Fibroblast of skin of left quadriceps (primary cell): ENCODE measurements around the gene EYA2.

ENCODE experiments used
- DNase-seq, 2 experiments: peaks; one replicate each; pipeline ENCODE4 v3.0.0-alpha.2; 2013; ENCODE audit warnings: low read depth in 2 of 2

The EYA2 gene

GRCh38 chr20:47036091-47036870, 141.6 kb downstream of the EYA2 start:
- no peak for DNase-seq

DNA sequence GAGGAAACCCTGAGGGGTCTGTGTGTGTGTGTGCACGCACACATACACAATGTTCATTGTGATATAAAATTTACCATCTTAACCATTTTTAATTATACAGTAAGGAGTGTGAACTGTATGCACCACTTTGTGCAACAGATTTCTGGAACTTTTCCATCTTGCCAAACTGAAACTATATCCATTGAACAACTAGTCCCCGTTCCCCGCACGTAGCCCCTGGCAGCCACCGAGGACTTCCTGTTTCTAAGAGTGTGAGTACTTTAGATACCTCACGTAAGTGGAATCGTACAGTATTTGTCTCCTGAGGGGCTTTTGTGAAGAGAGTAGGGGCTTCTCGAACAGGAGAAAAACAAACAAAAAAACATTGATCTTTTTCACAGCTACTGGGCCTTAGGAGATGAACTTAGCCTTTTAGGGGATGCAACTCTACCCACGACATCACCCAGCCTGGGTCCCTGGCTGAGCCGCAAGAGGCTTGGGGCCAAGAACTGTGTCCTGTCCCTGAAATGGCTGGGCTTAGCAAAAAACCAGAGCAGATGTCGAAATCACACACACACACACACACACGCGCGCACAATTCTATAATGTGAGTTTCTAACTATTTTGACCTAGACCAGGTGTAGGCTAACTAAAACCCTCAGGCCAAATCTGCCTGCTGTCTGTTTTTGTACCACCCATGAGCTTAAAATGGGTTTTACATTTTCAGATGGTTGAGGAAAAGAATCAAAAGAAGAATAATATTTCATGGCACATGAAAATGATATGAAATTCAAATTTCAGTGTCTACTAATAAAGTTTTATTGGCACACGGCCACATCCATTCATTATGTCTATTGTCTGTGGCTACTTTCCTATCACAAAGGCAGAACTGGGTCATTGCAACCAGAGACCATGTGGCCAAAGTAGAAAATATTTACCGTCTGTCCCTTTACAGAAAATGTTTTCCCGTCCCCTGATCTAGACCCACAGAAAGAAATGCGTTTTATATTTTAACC, 144.2 kb downstream of the EYA2 start:
- no peak for DNase-seq

DNA sequence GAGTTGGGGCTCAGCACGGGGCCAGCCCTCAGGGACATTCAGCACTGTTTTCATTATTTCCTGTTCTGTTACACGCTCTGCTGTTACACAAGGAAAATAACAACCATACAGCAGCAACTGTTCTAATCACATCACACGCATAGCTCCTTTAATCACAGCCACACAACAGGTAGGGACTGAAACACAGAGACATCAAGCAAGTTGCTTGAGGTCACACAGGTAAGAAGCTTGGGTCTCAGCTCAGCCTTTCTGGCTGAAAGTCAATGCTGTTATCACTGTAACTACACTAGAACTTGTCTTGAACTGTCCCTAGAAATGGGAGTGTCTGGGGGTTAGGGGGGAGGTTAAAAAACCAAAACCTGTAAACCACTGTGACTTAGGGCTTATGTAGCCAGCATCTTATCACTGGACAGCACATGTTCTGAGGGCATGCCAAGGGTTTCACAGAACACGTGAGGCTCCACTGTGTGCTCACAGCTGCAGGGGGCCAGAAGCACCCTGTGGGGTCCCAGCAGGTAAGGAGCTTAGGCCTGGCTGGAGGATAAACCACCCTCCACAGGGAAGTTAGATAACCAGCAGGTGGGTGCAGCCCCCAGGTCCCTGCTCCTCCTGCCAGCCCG, 146.0 kb downstream of the EYA2 start:
- no peak for DNase-seq

- no peak for DNase-seq
These were observed 146.8 kb downstream of the EYA2 start for GRCh38 chr20:47041396-47041899.

DNA sequence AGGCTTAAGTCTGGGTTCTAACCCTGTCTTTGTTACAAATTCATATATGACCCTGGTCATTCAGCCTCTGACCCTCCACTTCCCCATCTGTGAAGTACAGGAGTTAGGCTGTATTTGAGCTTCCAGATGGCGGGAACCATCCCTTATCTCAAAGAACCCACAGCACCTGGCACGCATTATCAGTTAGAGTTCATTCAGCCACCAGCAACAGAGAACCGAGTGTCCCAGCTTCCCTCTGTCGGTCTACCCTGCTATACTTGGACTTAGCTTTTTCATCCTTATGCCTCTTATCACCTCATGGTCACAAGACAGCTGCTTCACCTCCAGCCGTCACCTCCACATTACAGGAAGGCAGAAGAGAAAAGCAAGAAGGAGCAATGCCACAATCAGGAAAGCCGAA, 147.8 kb downstream of the EYA2 start:
- no peak for DNase-seq

GRCh38 chr20:47043086-47043485, 148.4 kb downstream of the EYA2 start:
- no peak for DNase-seq

- no peak for DNase-seq
These were observed 150.3 kb downstream of the EYA2 start for GRCh38 chr20:47044938-47045337.

GRCh38 chr20:47048054-47048453, 153.4 kb downstream of the EYA2 start:
- no peak for DNase-seq

DNA sequence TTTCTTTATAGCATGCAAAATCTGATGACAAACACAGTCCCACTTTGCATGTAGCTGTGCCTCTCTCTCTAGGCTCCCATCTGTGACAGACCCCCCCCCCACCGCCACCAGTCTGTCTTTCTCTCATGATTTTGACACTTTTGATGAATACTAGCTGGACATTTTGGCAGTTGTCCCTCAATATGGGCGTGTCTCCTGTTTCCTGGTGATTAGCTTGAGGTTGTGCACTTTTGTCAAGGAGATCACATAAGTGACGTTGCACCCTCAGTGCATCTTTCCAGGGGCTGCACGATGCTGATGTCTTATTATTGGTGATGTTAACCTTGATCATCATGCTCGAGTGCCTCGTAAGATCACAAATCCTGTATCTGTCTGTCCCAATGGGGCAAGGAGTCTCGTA, 155.1 kb downstream of the EYA2 start:
- DNase-seq = no peak

DNA sequence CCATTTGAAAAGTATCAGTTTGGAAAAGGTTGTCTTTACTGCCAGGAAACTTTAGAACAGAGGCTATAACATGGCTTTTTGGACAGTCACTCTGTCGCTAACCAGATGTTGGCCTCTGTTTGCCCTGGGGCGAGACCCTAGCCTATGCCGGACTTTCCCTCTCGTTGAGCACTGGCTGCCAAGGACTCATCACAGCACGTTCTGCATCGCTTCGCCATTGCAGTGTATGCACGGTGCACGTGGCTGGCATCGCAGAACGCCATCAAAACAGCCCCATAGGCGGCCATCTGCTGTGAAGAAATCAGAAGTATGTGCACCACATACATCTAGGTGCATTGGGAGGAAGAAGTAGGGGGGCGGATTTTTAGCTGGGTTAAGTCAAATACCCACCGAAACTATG, 156.4 kb downstream of the EYA2 start:
- no peak for DNase-seq

GRCh38 chr20:47051936-47052526, 157.4 kb downstream of the EYA2 start:
- no peak for DNase-seq

- no peak for DNase-seq
These were observed 159.9 kb downstream of the EYA2 start for GRCh38 chr20:47054506-47054905.

- DNase-seq = no peak
These were observed 160.3 kb downstream of the EYA2 start for GRCh38 chr20:47054945-47055344.

DNA sequence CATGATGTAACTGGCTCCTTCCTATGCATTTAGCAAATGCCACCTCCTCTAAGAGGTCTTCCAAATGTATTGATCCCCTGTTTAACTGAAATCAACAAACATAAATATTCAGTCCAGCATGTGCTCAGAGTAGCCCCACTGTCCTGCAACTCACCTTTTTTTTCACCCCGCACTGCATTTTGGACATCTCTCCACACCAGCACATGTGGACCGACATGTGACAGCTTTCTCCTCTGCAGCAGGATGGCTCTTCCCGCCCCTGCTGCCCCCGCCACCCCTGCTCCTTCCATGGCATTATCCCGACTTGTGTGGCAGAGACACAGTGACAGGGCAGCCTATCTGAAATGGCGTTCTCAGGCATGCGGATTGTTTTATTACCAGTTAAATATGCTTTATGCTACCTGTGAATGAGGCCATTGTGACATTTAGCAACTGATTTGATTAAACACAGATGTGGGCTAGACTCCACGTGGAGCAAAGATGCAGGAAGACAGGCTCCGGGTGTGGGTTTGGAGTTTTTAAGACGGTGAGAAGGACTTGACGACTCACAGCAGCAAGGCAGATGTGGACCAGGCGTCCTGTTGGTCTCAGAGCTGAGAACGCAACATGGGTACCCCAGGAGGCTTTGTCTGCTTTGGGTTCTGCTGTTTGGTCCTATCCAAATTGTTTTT, 161.2 kb downstream of the EYA2 start:
- peak; percentile 36 to 40 for DNase-seq

- DNase-seq = no peak
These were observed 163.0 kb downstream of the EYA2 start for GRCh38 chr20:47057661-47058060.

DNA sequence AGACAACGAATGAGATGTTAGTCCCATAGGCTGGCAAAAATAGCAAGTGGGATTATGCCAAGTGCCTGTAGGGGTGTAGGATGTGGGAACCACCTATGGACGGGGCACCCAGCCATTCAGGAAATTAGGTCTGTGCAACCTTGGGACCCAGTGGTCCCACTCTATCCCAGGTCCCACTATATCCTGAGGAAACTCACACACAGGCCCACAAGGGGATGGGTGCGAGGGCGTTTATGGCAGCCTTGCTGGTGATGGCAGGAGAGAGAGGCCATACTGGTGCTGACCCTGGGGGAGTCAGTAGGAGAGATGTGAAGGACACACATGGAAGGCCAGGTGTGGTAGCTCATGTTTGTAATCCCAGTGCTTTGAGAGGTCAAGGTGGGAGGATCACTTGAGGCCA, 163.6 kb downstream of the EYA2 start:
- no peak for DNase-seq

DNA sequence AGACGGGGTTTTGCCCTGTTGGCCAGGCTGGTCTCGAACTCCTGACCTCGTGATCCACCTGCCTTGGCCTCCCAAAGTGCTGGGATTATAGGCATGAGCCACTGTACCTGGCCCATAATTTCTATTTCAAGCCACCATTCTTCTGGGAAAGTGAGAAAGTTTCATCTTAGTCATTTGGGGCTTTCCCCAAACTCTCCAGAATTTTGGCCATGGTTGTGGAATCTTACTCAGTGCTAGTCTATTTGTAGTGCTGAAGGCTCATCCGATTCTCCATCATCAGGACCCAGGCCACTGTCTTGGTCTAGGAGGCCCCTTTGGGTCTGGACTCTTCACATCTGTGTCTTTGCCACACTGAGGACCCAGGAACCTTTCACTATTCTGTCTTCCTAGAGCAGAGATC, 164.9 kb downstream of the EYA2 start:
- DNase-seq = no peak

- no peak for DNase-seq
These were observed 166.9 kb downstream of the EYA2 start for GRCh38 chr20:47061549-47061948.

DNA sequence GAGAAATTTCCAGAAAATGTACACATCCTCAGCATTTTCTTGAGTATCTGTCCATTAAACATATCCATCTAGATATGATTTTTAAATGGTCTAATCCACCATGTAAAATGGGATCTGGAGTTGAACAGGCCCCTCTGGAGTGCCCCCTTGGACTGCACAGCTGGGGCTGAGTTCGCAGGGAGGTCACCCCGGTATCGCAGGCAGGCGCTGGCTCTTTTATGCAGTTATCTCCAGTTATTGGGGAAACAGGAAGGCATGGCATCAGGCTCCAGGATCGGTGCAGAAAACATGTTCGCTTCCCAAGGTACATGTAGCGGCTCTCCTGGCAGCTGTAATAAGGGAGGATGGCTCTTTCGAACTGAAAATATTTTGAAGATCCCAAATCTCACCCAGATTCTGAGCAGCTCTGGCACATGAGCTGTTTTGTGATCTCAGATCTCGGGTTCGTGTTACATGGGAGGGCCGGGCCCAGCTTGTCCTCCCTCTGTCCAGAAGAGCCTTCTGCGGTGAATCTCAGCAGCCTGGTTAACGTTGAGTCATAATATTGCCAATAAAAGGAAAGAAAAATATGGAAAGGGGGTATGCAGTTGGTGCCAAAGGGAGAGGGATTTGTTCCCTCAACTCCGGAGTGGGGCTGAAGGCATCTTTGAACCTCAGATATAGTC, 167.7 kb downstream of the EYA2 start:
- no peak for DNase-seq

DNA sequence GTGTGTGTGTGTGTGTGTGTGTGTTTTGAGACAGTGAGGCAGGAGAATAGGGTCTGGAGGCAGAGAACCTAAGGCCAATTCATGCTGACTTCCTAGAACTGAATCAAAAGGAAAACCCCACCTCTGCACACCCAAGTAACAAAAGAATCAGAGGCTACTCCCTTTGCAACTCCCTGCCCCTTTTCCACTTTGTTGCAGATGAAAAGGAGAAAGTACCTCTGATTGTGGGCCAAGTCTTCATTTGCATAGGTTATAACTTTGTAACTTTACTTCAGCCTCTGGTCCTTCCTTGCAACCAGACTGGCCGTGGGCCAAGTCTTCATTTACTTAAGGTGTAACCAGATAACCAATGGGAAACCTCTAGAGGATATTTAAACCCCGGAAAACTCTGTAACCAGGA, 168.8 kb downstream of the EYA2 start:
- DNase-seq = no peak

GRCh38 chr20:47063808-47064207, 169.2 kb downstream of the EYA2 start:
- DNase-seq = no peak
